NCI-H146 (cell line): ENCODE measurements around the gene MOV10L1.
"Not testable (repeated sequence)": the region's sequence is repeated elsewhere in the genome, so short reads cannot be mapped to it uniquely, and the experiment has no call there.

Experiments used
- DNase-seq: peaks from one replicate; lab custom pipeline; 2025; lab: John Stamatoyannopoulos, UW

MOV10L1 gene

DNA sequence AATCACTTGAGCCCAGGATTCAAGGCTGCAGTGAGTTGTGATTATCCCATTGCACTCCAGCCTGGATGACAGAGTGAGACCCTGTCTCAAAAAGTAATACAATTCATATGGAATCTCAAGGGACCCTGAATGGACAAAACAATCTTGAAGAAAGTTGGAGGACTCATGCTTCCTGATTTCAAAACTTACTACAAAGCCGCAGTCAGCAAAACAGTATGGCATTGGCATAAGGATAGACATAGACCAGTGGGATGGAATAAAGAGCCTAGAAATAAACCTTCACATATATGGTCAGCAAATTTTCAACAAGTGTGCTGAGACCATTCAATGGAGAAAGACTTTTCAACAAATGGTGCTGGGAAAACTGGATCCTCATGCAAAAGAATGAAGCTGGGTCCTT is 113.5 kb downstream of the MOV10L1 start:
- no peak for DNase-seq

DNA sequence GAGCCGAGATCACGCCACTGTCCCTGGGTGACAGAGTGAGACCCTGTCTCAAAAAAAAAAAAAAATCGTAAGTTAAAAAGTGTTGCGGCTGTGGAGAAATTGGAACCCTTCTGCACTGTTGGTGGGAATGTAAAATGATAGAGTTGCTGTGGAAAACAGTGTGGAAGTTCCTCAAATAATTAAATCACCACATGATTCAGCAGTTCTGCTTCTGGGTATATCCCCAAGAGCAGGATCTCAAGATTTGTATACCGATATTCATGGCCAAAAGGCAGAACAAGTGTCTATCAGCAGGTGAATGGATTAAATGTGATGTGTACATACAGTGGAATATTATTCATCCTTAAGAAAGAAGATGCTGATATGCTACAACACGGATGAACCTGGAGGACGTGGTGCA is 114.8 kb downstream of the MOV10L1 start:
- no peak for DNase-seq

DNA sequence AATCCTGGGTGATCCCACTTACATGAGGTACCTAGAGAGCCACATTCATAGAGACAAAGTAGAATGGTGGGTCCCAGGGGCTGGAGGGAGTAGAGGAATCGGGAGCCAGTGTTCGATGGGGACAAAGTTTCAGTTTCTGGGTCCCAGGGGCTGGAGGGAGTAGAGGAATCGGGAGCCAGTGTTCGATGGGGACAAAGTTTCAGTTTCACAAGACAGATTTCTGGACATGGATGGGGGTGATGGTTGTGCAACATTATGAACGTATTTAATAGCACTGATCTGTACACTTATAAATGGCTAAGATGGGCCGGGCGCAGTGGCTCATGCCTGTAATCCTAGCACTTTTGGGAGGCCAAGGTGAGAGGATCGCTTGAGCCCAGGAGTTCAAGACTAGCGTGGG is 115.2 kb downstream of the MOV10L1 start:
- DNase-seq, result not testable (repeated sequence)

DNA sequence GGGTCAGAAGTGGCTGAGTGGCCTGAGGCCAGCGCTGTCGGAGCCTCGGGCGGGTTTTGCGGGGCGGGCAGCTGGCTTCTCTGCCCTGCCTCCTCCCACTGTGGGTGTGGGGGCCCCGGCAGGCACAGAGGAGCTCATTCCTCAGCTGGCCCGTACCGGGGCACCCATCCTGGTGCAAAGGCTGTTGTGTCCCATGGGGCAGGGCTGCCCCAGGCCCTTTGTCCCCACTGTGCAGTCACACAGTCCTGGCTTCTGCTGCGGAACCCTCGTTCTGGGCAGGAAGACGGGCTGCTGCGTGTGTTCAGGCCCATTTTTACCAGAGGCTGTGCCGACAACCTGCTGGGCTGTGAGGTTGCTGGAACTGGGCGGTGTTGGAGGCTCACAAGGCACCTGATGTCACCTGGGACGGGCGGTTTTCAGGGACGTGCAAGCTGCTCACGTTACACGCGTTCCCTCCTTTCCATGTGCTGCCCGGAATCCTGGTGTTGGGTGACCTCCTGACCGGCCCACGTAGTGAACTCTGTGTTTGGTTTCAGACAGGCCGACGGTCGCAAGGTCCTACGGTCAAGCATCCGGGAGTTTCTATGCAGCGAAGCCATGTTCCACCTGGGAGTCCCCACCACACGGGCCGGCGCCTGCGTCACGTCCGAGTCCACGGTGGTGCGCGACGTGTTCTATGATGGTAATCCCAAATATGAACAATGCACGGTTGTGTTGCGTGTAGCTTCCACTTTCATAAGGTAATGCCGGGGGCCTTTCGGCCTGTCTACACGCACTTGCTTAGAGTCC is 116.2 kb downstream of the MOV10L1 start:
- DNase-seq, result no peak

DNA sequence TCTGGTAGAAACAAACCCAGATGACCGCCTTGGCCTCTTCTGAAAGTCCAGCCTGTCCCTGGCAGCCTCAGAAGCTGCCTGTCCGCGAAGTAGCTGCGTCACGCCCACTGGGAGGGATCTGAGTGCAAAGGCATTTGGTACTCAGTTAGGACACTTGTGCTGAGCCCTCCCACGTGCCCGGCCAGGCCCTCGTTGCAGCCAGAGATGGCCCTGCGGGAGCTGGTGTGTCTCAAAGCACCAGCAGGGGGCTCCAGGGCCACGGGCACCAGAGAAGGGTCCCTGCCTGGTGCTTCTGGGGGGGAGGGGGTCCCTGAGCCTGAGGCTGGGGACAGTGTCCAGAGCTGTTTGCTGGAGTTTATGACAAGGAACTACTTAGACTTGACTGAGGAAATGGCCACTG is 116.8 kb downstream of the MOV10L1 start:
- no peak for DNase-seq

DNA sequence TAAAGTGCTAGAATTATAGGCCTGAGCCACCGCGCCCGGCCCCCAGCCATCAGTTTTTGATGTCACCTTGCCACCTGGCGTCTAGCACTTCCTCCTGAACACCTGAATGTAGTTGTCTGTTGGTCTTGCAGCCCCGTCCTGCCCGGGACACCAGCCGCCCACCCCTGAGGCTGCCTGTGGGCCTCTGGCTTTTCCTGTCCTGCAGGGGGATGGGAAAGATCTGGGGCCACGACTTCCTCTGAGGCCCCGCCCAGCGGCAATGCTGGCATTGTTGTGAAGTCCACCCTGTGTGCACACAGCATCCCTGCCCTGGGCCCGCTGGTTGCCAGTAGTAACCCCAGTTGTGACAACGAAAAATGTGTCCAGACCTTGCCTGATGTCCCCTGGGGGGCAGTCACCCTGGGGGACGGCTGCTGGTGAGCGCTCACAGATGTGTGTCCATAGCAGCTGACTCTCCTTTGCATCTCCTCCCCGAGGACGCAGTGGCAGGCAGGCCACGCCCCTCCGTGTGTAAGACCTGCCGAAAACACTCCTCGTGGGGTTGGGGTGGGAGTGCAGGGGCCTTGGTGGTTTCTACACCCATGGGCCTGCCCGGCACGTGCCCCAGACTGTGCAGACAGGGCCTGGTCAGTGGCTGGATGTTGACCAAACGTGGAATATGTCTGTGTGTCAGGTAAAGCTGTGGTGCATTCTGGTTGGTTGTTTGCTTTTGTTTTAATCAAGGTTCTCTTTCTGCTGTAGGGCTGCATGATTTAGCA is 117.8 kb downstream of the MOV10L1 start:
- DNase-seq, result no peak

DNA sequence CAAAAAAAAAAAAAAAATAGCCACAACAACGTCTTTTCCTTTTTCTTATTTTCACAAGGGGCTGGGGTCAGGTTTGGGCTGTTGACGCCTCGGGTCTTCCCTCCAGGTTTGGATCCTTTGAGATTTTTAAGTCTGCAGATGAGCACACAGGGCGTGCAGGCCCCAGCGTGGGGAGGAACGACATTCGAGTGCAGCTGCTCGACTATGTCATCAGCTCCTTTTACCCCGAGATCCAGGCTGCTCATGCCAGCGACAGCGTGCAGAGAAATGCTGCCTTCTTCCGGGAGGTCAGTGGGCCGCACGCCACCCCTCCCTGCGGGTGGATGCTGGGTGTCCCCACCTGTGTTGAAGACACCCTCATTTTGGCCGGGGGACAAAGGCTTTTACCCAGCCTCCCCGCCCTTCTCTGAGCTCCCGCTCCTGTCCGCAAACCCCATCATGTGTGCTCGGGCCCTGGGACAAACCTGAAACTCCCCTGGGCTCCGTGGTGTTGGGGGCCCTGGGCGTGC is 118.7 kb downstream of the MOV10L1 start:
- DNase-seq, result no peak

DNA sequence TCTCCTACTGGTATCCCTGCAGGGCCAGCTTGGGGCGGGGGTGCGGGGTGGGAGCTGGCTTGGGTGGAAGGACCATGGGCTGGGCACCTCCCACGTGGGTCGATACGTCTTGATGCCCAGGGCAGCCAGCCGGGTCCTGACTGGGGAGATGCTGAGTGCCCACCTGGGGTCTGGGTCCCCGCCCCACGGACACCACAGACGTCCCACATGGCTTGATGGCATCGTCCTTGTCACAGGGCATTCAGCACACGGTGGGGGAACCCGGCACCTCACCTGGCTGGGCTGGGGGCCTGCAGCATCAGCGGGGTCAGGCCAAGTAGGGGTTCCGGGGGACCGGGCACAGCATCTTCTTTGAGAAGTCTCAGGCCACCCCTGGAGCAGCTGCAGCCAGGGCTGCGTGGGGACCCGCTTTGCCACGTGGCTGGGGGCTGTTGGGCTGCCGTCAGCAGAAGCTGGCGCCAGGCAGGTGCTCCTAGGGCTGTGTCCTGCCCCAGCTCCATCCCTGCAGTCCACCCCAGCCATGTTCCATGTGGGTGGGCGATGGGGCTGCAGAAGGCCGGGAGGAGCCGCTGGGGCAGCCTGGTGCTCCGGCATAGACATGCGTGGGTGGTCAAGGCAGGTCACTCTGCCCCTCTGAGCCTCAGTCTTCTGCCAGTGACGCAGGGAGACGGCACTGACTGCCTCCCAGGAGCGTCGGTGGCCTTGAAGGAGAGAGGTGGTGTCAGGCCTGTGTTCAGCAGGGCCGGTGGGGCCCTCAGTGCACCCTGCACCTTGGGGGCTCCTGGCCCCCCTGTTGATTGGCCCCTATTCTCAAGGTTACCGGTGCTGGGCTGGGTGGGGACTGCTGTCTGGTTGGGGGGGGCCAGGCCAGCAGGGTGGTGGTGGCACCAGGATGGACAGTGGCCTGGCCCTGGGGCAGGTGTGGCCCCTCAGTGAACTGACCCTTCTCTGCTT is 119.4 kb downstream of the MOV10L1 start:
- no peak for DNase-seq

DNA sequence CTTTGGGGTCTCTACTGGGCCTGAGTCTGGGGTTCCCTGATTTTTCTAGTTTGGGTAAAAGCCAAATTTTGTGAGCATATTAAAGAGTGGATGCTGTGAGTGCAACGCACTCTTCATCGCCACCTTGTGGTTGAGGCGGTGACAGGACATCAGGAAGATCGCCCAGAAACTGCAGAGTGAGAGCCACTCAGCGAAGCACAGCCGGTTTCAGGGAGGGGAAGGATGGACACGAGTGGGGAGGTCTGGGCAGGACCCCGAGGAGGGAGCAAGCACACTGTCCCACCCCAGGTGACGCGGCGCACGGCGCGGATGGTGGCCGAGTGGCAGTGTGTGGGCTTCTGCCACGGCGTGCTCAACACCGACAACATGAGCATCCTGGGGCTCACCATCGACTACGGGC is 120.1 kb downstream of the MOV10L1 start:
- peak; percentile 14 for DNase-seq

DNA sequence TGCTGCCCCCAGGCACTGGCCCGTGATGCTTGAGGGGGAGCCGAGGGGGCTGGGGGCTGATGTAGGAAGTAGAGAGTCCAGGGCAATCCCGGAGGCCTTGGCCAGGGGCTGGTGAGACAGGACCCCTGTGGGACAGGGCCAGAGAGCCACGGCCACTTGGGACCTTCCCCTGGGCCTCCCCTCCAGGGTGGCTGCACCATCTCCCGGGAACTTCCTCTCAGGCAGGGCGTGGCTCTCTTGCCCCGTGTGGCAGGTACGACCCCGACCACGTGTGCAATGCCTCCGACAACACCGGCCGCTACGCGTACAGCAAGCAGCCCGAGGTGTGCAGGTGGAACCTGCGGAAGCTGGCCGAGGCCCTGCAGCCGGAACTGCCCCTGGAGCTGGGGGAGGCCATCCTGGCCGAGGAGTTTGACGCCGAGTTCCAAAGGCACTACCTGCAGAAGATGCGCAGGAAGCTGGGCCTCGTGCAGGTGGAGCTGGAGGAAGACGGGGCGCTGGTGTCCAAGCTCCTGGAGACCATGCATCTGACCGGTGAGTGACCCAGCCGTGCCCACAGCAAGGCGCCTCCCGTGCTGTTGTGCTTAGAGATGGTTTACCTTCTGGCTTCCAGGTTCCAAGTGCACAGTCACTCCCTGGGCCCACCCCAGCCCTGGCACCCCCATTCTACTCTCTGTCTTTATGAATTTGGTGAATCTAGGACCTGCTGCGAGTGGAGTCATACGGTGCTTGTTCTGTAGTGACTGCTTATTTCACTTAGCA is 120.8 kb downstream of the MOV10L1 start:
- DNase-seq, result no peak

DNA sequence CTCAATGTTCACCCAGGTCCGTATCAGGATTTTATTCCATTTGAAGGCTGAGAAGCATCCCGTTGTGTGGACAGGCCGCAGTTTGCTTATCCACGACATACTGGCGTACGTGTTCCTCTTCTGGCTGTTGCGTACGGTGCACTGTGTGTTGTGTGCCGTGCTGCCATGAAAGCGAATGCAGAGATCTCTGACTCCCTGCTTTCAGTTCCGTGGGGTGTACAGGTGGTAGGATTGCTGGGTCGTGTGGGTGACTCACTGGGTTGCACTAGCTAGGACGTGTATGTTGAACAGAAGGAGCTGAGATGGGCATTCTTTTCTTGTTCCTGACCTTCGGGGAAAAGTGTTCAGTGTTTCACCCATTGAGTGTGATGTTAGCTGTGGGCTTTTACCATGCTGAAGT is 121.3 kb downstream of the MOV10L1 start:
- DNase-seq, result no peak
